Activated T-cell treated with anti-CD3 and anti-CD28 coated beads, Interleukin-2, amount 50 U/mL, for 1 hour (primary cell): Measurements from ENCODE around the gene PDE6D.
"Not testable (repeated sequence)": the region's sequence is repeated elsewhere in the genome, so short reads cannot be mapped to it uniquely, and the experiment has no call there.

Source experiments
- DNase-seq: peaks from one replicate; pipeline ENCODE4 v3.0.0-alpha.2; 2020

The PDE6D gene

GRCh38 chr2:231769170-231770136 is 11.6 kb downstream of the PDE6D start:
- DNase-seq = no peak

DNA sequence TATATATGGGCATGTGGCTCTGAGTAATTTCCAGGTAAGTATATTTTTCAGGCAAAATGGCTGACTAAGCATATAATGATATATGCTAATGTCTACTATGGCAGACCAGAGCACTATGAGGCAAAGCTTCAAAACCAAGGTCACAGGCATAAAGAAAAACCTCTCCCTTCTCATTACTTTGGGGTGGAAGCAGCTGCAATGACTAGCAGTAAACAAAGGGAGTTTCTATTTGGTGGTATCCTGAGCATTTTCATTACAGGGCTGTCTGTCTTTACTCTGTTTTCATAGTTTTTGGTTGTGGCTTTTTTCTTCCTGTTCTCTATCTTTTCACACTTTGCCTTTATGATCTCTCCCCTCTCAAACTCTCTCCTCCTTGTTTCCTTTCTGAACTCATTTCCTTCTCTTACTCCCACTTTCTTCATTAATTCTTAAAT is 15.6 kb downstream of the PDE6D start:
- DNase-seq = no peak

DNA sequence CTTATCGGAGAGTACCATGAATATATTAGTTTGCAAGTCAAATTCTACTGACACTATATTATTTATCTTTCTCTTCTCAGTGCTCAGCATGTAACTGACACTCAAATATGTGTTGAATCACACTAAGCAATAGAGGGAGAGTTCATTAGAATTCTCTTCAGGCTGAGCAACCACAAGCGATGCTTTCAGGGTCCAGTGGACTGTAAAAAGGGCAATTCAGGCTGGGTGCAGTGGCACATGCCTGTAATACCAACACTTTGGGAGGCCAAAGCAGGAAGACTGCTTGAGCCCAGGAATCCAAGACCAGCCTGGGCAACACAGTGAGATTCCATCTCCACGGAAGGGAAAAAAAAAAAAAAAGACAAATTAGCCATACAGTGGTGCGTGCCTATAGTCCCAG is 16.3 kb downstream of the PDE6D start:
- DNase-seq = no peak

DNA sequence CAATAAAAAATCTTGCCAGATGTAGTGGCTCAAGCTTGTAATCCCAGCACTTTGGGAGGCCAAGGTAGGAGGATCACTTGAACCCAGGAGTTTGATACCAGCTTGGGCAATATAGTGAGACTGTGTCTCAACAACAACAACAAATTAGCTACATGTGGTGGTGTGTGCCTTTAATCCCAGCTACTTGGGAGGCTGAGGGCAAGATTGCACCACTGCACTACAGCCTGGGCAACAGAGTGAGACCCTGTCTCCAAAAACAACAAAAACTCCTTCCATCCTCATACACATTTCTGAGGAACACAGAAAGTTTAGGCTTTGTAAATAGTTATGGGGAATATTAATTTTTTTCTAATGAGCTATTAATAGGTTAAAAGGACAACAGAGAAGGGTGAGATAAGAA is 17.0 kb downstream of the PDE6D start:
- no peak for DNase-seq

DNA sequence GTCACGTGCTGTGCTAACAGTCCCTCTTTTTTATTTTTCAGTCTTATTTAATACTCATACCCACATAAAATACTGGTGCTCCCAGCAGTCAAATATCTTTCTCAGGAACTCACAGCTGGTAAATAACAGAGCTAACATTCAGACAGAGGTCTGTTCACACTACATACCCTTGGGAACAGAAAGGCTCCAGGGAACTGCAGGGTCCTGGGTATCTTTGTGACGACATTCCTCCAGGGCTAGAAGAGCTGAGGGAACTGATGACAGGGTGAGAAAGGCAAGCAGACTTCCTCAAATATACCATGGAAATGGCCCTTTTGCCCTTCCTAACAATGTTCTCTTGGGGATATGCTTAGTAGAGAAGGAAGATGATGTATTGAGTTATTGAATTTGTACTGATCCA is 19.3 kb downstream of the PDE6D start:
- no peak for DNase-seq

DNA sequence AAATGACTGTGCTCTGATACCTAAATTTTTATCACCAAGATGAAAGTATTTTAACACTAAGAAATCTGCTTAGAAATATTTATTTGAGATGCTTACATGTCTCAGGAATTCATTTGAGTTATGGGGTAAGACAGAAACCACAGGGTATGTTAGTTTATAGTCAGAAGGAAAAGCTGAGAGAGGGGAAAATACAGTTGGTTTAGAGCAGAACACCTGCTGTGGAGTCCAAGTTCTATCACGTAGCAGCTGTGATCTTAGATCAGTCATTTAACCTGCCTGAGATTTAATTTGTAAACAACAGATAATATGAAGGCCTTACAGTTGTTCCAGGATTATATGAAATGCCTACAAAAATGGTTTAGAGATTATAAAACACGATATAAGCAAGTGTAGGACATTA is 29.0 kb downstream of the PDE6D start:
- DNase-seq = no peak

DNA sequence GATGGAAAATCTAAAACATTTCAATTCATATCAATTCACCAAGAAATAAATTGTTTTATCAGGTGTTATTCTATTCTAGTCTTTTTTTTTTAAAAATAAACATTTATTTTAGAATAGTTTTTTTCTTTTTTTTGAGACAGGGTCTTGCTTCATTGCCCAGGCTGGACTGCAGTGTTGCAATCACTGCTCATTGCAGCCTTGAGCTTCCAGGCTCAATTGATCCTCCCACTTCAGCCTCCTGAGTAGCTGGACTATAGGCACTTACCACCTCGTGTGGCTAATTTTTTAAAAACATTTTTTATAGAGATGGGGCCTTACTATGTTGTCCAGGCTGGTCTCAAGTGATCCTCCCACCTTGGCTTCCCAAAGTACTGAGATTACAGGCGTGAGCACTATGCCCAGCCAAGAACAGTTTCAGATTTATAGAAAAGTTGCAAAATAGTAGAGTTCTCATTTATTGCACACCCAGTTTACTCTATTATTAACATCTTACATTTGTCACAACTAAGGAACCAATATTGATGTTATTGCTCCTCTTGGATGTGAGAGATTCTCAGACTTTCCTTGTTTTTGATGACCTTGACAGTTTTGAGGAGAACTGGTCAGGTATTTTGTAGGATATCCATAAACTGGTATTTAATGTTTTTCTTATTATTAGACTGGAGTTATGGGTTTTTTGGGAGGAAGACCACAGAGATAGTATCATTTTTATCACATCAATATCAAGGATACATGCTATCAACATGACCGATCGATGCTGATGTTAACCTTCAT is 29.9 kb downstream of the PDE6D start:
- DNase-seq = no peak

- DNase-seq = not testable (repeated sequence)
These were observed 32.1 kb downstream of the PDE6D start for GRCh38 chr2:231749016-231749415.

DNA sequence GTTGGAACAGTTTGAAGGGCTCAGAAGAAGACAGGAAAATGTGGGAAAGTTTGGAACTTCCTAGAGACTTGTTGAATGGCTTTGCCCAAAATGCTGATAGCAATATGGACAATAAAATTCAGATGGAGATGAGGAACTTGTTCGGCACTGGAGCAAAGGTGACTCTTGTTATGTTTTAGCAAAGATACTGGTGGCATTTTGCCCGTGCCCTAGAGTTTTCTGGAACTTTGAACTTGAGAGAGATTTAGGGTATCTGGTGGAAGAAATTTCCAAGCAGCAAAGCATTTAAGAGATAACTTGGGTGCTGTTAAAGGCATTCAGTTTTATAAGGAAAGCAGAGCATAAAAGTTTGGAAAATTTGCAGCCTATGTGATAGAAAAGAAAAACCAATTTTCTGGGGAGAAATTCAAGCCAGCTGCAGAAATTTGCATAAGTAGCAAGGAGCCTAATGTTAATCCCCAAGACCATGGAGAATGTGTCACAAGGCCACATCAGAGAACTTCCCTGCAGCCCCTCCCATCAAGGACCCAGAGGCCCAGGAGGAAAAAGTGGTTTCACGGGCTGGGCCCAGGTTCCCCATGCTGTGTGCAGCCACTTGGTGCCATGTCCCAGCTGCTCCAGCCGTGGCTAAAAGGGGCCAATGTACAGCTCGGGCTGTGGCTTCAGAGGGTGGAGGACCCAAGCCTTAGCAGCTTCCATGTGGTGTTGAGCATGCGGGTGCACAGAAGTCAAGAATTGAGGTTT is 32.8 kb downstream of the PDE6D start:
- not testable (repeated sequence) for DNase-seq

- DNase-seq = no peak
These were observed 35.6 kb downstream of the PDE6D start for GRCh38 chr2:231745303-231746038.

DNA sequence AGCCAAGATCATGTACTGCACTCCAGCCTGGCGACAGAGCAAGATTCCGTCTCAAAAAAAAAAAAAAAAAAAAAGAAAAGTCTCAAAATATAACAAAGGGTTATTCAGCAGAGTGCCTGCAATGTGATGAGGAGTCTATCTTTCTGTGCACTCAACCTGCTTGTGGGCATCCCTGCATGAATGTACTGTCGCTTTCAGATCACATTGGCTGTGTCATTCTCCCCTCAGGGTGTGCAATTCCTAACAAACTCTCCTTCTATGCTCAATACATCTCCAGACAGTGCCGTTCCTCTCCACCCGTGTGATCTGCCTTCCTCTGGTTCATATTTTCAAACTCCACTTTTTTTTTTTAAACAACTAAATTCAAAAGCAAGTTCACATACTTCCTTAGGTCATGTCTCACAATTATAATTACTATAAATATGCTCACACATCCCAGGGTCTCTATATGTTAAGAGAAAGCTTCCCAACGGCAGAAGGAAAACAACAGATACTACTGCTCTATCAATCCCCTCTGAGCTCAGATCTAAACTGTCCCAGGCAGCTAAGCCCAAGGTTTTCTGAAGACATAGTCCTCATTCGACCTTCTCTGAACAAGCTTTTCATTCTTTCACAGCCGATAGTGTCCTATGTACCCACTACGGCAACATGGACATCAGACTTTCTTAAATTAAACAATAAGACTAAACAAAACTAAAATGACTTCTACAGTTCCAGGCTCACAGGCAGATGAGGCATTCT is 37.5 kb downstream of the PDE6D start:
- DNase-seq = no peak

- DNase-seq = no peak
These were observed 43.3 kb downstream of the PDE6D start for GRCh38 chr2:231737761-231738160.

- DNase-seq = no peak
These were observed 48.5 kb downstream of the PDE6D start for GRCh38 chr2:231732604-231733003.

DNA sequence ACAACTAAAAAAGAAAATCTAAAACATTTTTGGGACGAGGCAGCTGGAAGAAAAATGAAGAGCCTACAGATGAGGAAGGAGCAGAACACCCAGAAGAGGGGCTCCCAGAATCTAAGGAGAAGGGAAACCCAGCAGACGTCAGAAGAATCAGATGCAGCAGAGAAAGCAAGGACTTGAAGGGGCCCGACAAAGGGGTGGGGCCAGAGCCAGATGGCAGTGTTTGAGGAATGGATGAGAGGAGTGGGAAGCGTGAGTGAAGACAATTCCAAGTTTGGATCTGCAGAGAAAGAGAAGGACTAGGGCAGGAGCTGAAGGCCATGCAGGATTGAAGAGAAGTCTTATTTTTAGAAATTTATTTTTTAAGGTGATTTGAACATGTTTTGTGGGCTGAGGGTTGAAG is 53.5 kb downstream of the PDE6D start:
- no peak for DNase-seq

- no peak for DNase-seq
These were observed 54.8 kb downstream of the PDE6D start for GRCh38 chr2:231726276-231726675.

GRCh38 chr2:231725476-231725875 is 55.6 kb downstream of the PDE6D start:
- no peak for DNase-seq

DNA sequence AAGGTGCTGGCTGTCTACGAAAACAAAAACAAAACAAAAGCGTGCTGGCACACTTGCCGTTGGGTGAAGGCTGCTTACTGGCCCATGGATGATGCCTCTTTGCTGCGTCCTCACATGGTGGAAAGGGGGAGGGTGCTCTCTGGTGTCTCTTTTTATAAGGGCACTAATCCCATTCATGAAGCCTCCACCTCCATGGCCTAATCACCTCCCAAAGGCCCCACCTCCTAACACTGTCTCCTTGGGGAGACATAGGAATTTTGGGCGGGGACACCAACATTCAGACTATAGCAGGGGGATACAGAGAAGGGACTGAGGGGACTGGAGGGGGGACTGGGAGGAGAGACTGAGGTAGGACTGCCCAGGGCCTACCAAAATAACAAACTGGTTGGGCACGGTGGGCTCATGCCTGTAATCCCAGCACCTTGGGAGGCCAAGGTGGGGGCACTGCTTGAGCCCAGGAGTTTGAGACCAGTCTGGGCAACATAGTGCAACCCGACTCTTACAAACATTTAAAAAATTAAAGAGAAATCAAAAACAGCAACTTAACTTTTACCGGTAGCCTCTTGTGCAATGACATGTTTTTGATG is 58.3 kb downstream of the PDE6D start:
- DNase-seq = no peak

DNA sequence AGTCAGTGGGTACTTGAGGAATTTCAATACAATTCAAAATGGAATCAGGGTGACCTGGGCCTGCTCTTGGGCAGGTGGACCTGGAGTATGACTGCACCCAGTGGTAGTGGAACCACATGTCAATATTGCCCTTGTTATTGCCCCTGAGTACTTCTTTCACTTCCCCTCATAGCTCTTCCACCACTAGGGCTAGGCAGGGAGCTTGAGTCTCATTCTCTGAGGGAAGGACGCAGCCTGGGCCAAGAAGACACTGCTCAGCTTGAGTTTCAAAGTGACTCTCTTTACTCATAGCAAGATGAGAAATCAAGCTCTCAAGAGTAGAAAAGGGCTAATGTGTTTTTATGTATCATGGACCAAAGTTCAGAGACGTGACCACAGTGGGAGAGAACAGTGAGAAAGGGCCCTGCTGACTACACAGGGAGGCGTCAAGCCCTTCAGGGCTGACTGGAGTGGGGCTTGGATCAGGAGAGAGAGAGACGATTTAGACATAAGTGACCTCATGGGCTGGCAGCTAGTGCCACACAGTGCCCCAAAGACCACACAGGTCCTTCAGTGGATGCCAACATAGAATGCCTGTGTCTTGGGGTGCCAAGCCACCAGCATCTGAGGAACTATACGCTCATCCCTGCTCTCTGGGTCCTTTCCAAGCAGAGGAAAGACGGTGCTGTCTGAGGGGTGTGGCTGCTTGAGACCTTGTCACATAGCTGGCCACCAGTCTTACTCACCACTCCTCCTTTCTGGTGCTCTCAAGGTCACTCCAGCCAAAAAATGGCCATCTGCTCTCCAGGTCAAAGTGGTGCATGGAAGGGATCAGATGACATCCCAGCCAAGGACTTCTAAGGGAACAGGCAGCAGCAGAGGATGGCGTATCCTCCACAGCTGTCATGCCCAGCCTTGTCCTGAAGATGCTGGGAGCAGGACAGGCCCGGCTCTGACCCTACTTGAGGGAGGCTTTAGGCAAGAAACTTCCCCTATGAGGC is 59.8 kb downstream of the PDE6D start:
- DNase-seq = no peak

DNA sequence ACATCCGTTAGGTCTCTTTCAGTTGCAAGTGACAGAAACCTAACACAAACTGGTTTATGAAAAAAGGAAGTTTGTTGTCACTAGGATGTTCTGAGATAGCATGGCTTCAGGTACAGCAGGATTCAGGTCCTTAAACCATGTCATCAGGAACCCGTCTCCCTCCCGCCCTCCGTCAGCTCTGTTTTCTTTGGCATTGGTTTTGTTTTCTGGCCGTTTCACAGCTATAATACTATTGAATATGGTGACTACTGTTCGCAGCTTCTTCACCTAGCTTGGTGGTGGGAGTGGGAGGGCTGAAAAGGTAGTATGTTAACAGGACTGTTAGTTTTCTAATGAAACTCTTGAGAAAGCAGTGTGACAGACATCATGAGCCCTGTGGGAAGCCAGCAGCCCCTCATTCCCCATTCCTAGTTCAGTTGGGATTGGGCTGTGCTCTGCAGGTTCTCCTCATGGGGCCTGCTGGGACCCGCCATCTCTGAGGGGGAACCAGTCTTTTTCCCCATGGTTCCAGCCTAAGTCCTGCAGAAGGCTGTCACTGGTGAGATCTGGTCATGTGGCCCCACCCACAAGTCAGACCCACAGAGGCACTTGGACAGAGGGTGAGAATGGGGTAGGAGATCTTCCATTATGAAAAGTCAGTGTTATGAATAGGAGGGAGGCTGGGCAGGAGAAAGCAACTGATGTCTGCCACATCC is 60.6 kb downstream of the PDE6D start:
- no peak for DNase-seq
